HepG2 (cell line): ENCODE results near the gene PSORS1C1. TPM values are rescaled to one million over a fixed set of nuclear protein-coding genes. Genes with fewer than 3 reads are reported as not detected.

Experiments
- FOXK2 ChIP-seq: fragments of 450-650 bp; IDR thresholded peaks from 2 replicates; pipeline ENCODE4 v1.6.1; 2016
- GTF2F1 ChIP-seq: fragments of 150-350 bp; IDR thresholded peaks from 2 replicates; pipeline ENCODE4 v1.6.1; 2014; ENCODE audit warnings: low read length
- HDAC1 ChIP-seq: sonication (generic); formaldehyde crosslinking; IDR thresholded peaks from 2 replicates; pipeline ENCODE4 v1.5.1; 2020; ENCODE audit warnings: mild to moderate bottlenecking, missing genetic modification reagents
- NFATC3 ChIP-seq: sonication (generic); formaldehyde crosslinking; IDR thresholded peaks from 2 replicates; pipeline ENCODE4 v1.5.1; 2020; ENCODE audit warnings: mild to moderate bottlenecking, missing genetic modification reagents
- SMARCE1 ChIP-seq: fragments of 450-650 bp; IDR thresholded peaks from 2 replicates; pipeline ENCODE4 v1.6.1; 2017; ENCODE audit warnings: borderline replicate concordance
- ZNF234 ChIP-seq: sonication (generic); formaldehyde crosslinking; conservative IDR thresholded peaks from 2 replicates; pipeline ENCODE4 v1.5.1; 2020; ENCODE audit warnings: mild to moderate bottlenecking, missing genetic modification reagents
- ZNF335 ChIP-seq: sonication (generic); formaldehyde crosslinking; IDR thresholded peaks from 2 replicates; pipeline ENCODE4 v1.4.0; 2020; ENCODE audit warnings: missing genetic modification reagents
- ZNF446 ChIP-seq: sonication (generic); formaldehyde crosslinking; IDR thresholded peaks from 2 replicates; pipeline ENCODE4 v1.5.0; 2020; ENCODE audit warnings: mild to moderate bottlenecking, missing genetic modification reagents
- ZNF724P ChIP-seq: sonication (generic); formaldehyde crosslinking; IDR thresholded peaks from 2 replicates; pipeline ENCODE4 v1.8.0; 2022; ENCODE audit warnings: missing genetic modification reagents, borderline replicate concordance
- ZNF749 ChIP-seq: sonication (generic); formaldehyde crosslinking; IDR thresholded peaks from 2 replicates; pipeline ENCODE4 v1.8.0; 2022; ENCODE audit warnings: mild to moderate bottlenecking, missing genetic modification reagents, moderate library complexity, borderline replicate concordance
- polyA plus RNA-seq, 8 experiments: library from polyadenylated mRNA; depleted of rRNA in 3 of 8; stranded (reverse) in 7 of 8; unstranded in 1 of 8; fragments of >200 nt; fragmentation: Illumina TruSeq in 4 of 8; extraction: Trizol in 4 of 8; gene quantifications; 2 replicates each; pipeline versions ENCODE4 v1.2.1 to v1.2.3, GENCODE V29; 2011 to 2016; ENCODE audit warnings: low read depth in 4 of 8, missing spikeins in 1 of 8, mixed read lengths in 1 of 8; ENCODE audit not compliant: insufficient read depth in 1 of 8
- total RNA-seq, 5 experiments: library from RNA; depleted of rRNA; stranded (reverse); fragments of >200 nt; fragmentation: Illumina TruSeq; extraction: Trizol; gene quantifications; 2 replicates each; pipeline ENCODE4 v1.2.3, GENCODE V29; 2016; ENCODE audit warnings: low read depth in 1 of 5
- TF ChIP-seq, protein P1 (sequence below), 2 experiments: sonication (generic) in 1 of 2; formaldehyde crosslinking in 1 of 2; IDR thresholded peaks; 2 replicates each; pipeline versions ENCODE4 v1.6.1 to v1.9.0; 2014 to 2022; ENCODE audit warnings: antibody characterized with exemption in 1 of 2, borderline replicate concordance in 1 of 2, inconsistent platforms in 1 of 2, low read depth in 1 of 2, missing genetic modification reagents in 1 of 2

Gene PSORS1C1
- total and polyA plus RNA-seq, 2 of the 13 experiments (the other 11 are each of a cell fraction or from before 2014, with no cell fraction given) = 0.01 to 0.02 TPM

DNA sequence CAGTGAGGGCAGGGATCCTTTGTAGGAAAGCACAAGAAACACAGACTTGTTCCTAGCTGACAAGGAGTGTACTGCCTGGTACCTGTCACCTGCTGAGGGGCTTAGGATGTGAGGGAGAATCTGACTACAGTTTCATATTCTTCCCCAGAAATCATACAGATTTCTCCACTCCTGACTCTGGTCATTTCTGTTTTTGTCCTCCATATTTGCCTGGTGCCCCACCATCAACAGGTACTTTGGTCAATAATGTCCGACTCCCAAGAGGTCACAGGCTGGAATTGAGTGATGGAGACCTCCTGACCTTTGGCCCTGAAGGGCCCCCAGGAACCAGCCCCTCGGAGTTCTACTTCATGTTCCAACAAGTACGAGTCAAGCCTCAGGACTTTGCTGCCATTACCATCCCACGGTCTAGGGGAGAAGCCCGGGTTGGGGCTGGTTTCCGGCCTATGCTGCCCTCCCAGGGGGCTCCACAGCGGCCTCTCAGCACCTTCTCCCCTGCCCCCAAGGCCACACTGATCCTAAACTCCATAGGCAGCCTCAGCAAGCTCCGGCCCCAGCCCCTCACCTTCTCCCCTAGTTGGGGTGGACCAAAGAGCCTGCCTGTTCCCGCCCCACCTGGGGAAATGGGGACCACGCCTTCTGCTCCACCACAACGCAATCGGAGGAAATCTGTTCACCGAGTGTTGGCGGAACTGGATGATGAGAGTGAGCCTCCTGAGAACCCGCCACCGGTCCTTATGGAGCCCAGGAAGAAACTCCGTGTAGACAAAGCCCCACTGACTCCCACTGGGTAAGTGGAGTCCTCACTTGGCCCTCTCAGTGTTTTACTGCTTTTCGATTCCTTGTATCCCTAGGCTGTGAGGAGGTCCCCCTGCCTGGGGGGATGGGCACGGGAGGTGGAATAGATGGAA is 46.9 kb downstream of the PSORS1C1 start (continued):
- TF ChIP-seq, protein P1, sequence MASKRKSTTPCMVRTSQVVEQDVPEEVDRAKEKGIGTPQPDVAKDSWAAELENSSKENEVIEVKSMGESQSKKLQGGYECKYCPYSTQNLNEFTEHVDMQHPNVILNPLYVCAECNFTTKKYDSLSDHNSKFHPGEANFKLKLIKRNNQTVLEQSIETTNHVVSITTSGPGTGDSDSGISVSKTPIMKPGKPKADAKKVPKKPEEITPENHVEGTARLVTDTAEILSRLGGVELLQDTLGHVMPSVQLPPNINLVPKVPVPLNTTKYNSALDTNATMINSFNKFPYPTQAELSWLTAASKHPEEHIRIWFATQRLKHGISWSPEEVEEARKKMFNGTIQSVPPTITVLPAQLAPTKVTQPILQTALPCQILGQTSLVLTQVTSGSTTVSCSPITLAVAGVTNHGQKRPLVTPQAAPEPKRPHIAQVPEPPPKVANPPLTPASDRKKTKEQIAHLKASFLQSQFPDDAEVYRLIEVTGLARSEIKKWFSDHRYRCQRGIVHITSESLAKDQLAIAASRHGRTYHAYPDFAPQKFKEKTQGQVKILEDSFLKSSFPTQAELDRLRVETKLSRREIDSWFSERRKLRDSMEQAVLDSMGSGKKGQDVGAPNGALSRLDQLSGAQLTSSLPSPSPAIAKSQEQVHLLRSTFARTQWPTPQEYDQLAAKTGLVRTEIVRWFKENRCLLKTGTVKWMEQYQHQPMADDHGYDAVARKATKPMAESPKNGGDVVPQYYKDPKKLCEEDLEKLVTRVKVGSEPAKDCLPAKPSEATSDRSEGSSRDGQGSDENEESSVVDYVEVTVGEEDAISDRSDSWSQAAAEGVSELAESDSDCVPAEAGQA (IDR thresholded peaks at IDR 0.05; ENCODE audit: low read depth) = no peak
- TF ChIP-seq, protein P1 (CRISPR knock-in tag; IDR thresholded peaks at IDR 0.05; ENCODE audit: borderline replicate concordance) = no peak
- no peak for TF ChIP-seq NFATC3 (CRISPR knock-in tag)
- no peak for TF ChIP-seq ZNF335 (CRISPR knock-in tag)
- no peak for TF ChIP-seq HDAC1 (CRISPR knock-in tag)
- TF ChIP-seq ZNF749 (CRISPR knock-in tag) = no peak
- TF ChIP-seq FOXK2 = no peak
- no peak for TF ChIP-seq ZNF446 (CRISPR knock-in tag)
- no peak for TF ChIP-seq ZNF234
- TF ChIP-seq SMARCE1 = no peak
- no peak for TF ChIP-seq ZNF724P (CRISPR knock-in tag)
- no peak for TF ChIP-seq GTF2F1
